ENCODE results near the gene CBLC.
"Not testable (repeated sequence)": the region's sequence is repeated elsewhere in the genome, so short reads cannot be mapped to it uniquely, and the experiment has no call there.

The CBLC gene

DNA sequence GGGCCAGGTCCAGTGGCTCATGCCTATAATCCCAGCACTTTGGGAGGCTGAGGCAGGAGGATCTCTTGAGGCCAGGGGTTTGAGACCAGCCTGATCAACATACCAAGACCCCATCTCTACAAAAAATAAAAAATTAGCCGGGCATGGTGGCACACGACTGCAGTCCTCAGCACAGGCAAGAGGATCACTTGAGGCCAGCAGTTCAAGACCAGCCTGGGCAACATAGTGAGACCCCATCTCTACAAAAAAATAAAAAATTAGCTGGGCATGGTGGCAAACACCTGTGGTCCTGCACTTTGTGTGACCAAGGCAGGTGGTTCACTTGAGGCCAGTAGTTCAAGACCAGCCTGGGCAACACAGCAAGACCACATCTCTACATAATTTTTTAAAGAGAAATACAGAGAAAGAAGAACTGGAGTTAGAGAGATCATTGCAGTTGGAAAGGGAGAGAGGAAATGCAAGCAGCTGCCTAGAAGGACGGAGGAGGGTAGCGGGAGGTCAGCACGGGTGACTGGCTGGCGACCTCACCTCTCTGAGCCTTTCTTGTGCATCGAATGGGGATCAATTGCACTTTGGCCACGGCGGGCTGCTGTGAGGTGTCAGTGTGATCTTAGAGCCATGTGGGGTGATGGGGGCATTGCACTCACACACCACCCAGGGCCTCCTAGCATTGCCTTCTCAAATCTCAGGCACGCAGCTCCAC, 45.1 kb downstream of the CBLC start:
- Mint-ChIP-seq H3K27me3 (peaks cover 11% of the 10 kb centered on the region), H3K4me3 (no peak overlapping the region), H3K9me3 (no peaks in the 10 kb centered on the region), H3K27ac (no peak overlapping the region), H3K36me3 (ENCODE audit: low read depth) (no peaks in the 10 kb centered on the region), H3K4me1 (ENCODE audit: low read depth) (no peaks in the 10 kb centered on the region)
- DNase-seq: no peak

DNA sequence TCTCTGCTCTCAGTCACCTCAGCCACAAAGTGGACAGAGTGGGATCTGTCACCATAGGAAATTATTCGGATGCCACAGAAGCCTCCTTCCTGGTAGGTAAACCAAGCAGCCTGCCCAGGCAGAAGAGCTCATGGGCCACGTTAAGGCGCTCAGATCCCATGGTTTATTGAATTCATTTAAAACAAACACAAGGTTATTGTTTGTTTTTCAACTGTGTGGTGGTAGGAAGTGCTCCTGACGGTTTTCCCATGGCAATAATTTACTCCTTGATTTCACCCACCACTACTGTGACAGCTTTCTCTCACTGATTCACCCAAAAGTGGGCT, 45.6 kb downstream of the CBLC start:
- H3K27me3 Mint-ChIP-seq: peaks cover 11% of the 10 kb centered on the region
- no peak overlapping the region for H3K27ac Mint-ChIP-seq
- no peaks in the 10 kb centered on the region for H3K4me1 Mint-ChIP-seq (ENCODE audit: low read depth)
- no peaks in the 10 kb centered on the region for H3K9me3 Mint-ChIP-seq
- no peak overlapping the region for H3K4me3 Mint-ChIP-seq
- no peaks in the 10 kb centered on the region for H3K36me3 Mint-ChIP-seq (ENCODE audit: low read depth)
- DNase-seq: no peak

DNA sequence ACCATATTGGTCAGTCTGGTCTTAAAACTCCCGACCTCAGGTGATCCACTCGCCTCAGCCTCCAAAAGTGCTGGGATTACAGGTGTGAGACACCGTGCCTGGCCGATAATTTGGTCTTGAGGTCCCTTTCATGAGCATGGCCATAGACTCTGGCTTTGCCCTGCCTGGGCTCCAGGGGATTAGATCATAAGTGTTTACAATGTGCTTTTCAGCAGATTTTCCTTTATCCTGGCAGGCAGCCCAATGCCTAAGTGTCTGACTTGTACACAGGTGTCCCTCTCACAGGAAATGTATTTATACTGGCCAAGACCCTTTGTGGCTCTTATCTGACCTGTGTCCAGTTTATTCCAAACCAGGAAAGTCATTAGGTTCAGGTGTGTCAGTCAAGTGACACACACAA, 47.1 kb downstream of the CBLC start:
- Mint-ChIP-seq H3K9me3 (no peaks in the 10 kb centered on the region), H3K4me3 (no peak overlapping the region), H3K27me3 (peaks cover 11% of the 10 kb centered on the region), H3K4me1 (ENCODE audit: low read depth) (no peaks in the 10 kb centered on the region), H3K27ac (no peak overlapping the region), H3K36me3 (ENCODE audit: low read depth) (no peaks in the 10 kb centered on the region)
- DNase-seq: no peak

DNA sequence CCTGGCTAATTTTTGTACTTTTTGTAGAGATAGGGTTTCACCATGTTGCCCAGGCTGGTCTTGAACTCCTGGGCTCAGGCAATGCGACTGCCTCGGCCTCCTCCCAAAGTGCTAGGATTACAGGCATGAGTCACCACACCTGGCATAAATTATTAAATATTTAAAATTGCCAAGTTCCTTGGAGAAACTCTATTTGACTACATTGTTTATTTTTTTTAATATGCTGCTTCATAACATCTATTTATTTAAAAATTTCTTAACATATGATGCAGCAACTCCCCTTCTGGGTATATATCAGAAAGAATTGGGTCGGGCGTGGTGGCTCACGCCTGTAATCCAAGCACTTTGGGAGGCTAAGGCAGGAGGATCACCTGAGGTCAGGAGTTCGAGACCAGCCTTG, 55.2 kb downstream of the CBLC start:
- not testable (repeated sequence) for DNase-seq

DNA sequence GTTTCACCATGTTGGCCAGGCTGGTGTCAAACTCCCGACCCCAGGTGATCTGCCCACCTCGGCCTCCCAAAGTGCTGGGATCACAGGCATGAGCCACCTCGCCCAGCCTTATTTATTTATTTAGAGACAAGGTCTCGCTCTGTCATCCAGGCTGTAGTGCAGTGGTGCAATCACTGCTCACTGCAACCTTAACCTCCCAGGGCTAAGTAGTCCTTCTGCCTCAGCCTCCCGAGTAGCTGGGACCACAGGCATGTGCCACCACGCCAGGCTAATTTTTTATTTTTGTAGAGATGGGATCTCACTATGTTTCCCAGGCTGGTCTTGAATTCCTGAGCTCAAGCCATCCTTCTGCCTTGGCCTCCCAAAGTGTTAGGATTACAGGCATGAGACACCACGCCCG, 56.7 kb downstream of the CBLC start:
- H3K4me1 Mint-ChIP-seq (ENCODE audit: low read depth); H3K9me3 Mint-ChIP-seq; H3K36me3 Mint-ChIP-seq (ENCODE audit: low read depth); H3K4me3 Mint-ChIP-seq; DNase-seq; H3K27me3 Mint-ChIP-seq; H3K27ac Mint-ChIP-seq: not testable (repeated sequence)

More for the DNA sequence above, 55.2 kb downstream of the CBLC start:
- H3K4me1 Mint-ChIP-seq (ENCODE audit: low read depth); H3K27me3 Mint-ChIP-seq; H3K27ac Mint-ChIP-seq; H3K9me3 Mint-ChIP-seq; H3K4me3 Mint-ChIP-seq; H3K36me3 Mint-ChIP-seq (ENCODE audit: low read depth): not testable (repeated sequence)

DNA sequence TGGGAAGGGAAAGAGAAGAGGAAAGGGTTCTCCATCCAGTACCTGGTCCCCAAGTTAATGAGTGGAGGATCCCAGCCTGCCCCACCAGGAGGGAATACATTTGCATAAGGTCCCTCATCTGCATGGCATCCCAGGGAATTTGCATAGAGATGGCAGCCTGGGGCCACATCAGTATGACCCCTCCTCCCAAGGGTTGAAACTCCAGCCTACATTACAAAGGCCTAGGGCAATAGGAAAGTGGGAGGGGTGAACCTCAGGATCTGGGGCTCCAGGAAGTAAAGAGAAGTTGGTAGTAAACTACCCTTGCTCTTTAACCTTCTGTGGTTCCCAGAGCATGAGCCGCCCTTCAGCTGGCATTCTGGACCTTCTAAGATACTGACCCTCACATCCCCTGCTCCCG, 61.6 kb downstream of the CBLC start:
- Mint-ChIP-seq H3K9me3 (no peaks in the 10 kb centered on the region), H3K27ac (no peak overlapping the region), H3K36me3 (ENCODE audit: low read depth) (no peaks in the 10 kb centered on the region), H3K4me3 (no peak overlapping the region), H3K4me1 (ENCODE audit: low read depth) (peaks cover 5% of the 10 kb centered on the region), H3K27me3 (peaks cover 5% of the 10 kb centered on the region)
- DNase-seq: no peak

DNA sequence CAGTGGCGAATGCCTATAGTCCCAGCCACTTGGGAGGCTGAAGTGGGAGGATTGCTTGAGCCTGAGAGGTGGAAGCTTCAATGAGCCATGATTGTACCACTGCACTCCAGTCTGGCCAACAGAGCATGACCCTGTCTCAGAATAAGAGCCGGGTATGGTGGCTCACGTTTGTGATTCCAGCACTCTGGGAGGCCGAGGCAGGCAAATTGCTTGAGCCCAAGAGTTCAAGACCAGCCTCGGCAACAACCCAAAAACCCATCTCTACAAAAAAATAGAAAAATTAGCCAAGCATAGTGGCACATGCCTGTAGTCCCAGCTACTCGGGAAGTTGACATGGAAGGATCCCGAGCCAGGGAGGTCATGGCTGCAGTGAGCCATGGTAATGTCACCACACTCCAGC, 63.1 kb downstream of the CBLC start:
- Mint-ChIP-seq H3K9me3 (no peaks in the 10 kb centered on the region), H3K27ac (no peak overlapping the region), H3K4me3 (no peak overlapping the region), H3K27me3 (peaks cover 12% of the 10 kb centered on the region), H3K4me1 (ENCODE audit: low read depth) (peaks cover 14% of the 10 kb centered on the region), H3K36me3 (ENCODE audit: low read depth) (no peaks in the 10 kb centered on the region)
- no peak for DNase-seq

DNA sequence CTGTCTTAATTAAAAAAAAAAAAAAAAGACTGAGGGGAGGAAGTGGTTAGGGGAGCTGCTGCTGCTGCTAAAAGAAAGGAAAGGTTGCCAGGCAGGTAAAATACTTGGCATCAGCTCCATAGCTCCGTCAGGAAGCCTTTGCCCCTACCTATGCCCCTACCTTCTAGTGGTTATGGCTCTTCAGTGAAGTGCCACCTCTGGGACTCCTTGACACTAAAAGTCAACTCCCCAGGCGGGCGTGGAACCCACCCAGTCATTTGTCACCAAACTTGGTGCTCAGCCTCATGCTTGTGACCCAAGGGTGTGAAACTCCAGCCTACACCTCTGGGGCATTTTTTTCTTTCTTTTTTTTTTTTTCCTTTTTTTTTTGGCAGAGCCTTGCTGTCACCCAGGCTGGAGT, 63.5 kb downstream of the CBLC start:
- Mint-ChIP-seq H3K27ac (no peak overlapping the region), H3K4me3 (no peak overlapping the region), H3K36me3 (ENCODE audit: low read depth) (no peaks in the 10 kb centered on the region), H3K27me3 (peaks cover 16% of the 10 kb centered on the region), H3K4me1 (ENCODE audit: low read depth) (peaks cover 14% of the 10 kb centered on the region), H3K9me3 (no peaks in the 10 kb centered on the region)
- no peak for DNase-seq

DNA sequence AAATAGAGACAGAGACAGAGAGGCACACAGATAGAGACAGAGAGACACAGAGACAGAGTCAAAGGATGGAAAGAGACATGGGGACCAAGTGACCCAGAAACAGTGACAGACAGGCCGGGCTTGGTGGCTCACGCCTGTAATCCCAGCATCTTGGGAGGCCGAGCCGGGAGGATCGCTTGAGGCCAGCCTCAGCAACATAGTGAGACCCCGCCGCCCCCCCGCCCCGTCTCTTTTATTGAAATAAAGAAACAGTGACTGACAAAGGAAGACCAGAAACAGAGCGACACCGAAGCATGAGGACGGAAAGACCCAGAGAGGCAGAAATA, 67.6 kb downstream of the CBLC start:
- H3K36me3 Mint-ChIP-seq (ENCODE audit: low read depth): no peaks in the 10 kb centered on the region
- peak overlapping the region; percentile 85 for H3K27ac Mint-ChIP-seq
- H3K4me1 Mint-ChIP-seq (ENCODE audit: low read depth): peaks cover 27% of the 10 kb centered on the region
- H3K27me3 Mint-ChIP-seq: peaks cover 34% of the 10 kb centered on the region
- DNase-seq: no peak
- peak overlapping the region; percentile 82 for H3K4me3 Mint-ChIP-seq
- no peaks in the 10 kb centered on the region for H3K9me3 Mint-ChIP-seq

DNA sequence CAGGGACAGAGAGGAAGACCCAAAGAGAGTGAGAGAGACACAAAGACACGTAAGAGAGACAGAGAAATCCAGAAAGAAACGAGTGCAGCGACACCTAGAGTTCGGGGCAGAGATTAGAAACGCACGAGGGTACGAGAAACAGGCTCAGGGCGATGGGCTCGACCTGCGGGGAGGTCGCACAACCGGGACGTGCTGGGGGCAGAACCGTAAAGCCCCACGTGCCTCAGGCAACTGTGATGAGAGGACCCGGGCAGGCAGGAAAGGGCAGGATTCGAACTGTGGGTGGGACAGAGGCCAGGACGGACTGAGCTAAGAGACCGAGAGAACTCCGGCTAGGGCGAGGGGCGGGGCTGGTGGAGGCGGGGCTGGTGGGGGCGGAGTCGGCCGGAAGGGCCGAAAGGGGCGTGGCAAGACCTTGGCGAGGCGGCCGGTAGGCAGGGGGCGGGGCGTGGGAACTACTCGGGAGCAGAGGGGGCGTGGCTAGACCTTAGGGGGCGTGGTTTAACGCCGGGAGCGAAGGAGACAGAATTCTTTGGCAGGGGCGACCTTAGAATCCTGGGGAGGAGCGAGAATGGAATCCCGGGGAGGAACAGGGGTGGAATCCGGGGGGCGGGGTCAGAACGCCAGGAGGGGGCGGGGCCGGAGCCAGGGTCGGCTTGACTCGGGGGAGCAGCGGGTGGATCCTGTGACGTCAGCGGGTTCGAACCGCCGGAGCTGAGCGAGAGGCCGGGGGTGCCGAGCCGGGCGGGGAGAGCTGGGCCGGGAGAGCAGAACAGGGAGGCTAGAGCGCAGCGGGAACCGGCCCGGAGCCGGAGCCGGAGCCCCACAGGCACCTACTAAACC, 68.1 kb downstream of the CBLC start, which contains the start of gene NECTIN2:
TSS of gene NECTIN2 (plus strand) at position 686 of the 843 bp plus-strand sequence. CDS start 229 bp downstream, outside the sequence.
- Mint-ChIP-seq H3K27ac (peak within 1 kb of the TSS; percentile 85), H3K4me1 (ENCODE audit: low read depth) (peaks cover 27% of the 10 kb centered on the region), H3K4me3 (peak within 1 kb of the TSS; percentile 82), H3K27me3 (peaks cover 34% of the 10 kb centered on the region), H3K9me3 (no peaks in the 10 kb centered on the region), H3K36me3 (ENCODE audit: low read depth) (no peaks in the 10 kb centered on the region)
- DNase-seq: peak; percentile 86

DNA sequence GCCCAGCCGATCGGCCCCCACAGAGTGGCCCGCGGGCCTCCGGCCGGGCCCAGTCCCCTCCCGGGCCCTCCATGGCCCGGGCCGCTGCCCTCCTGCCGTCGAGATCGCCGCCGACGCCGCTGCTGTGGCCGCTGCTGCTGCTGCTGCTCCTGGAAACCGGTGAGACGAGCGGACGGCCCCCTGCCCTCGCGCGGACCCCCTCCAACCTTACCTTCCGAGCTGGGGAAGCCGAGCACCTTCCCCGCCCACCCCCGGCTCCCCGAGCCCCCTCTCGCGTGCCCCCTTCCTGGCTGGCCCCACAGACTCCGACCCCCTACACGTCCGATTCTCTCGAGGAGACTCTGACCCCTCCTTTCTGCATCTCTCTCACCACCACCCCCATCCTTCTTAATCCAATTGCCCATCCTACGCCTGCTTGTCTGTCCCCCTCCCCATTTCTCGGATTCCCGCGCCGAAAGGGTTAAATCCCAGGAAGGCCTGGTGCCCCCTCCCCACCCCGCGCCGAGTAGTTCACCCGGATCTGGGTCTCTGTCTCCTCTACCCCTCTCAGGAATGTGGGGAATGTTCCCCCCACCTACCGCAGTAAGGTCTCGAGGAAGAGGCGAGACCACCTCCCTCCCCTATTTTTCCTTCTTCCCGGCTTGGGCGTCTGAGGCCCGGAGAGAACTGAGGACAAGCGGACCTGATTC, 68.9 kb downstream of the CBLC start:
- Mint-ChIP-seq H3K4me1 (ENCODE audit: low read depth) (peaks cover 22% of the 10 kb centered on the region), H3K27ac (peak overlapping the region; percentile 3), H3K36me3 (ENCODE audit: low read depth) (no peaks in the 10 kb centered on the region), H3K27me3 (peaks cover 34% of the 10 kb centered on the region), H3K9me3 (no peaks in the 10 kb centered on the region), H3K4me3 (peak overlapping the region; percentile 82)
- no peak for DNase-seq

DNA sequence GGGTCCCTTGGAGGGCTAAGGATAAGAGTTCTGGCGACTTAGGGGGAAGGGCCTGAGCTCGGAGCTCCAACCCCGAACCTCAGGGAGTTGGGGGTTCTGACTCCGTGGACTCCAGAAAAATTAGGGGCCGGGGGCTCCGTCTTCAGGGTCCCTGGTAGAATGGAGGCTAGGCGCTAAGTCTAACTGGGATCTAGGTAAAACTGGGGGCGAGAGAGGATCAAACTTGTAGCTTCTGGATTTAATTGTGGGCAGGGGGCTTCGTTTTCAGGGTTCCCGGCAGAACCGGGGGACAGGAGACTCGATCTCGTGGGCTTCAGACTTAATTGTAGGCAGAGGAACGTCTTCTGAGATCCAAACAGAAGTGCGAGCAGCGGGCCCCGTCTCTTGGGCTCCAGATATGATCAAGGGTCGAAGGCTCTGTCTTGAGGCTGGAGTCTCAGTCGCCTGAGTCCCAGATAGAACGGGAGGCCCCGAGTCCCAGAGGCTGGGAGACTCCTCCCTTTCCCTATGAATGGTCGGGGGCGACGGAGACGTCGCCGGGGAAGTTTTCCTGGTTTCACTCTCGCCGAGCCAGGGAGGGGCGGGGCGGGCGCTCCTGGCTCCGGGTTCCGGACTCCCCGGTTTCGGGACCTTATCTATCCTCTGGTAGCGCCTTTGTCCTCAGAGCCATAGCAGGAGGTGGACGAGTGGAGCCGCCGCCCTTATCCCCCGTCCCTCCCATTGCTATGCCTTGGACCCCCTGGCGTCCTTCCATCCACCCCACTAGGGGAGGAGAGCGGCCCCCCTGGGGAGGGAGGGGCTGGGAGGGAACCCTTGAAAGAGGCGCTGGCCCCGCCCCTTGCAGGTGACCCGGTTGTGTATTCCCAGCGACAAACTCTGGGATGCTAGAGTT, 69.7 kb downstream of the CBLC start:
- Mint-ChIP-seq H3K4me3 (peak overlapping the region; percentile 55), H3K4me1 (ENCODE audit: low read depth) (peaks cover 22% of the 10 kb centered on the region), H3K27me3 (peaks cover 34% of the 10 kb centered on the region), H3K27ac (peak overlapping the region; percentile 3), H3K9me3 (no peaks in the 10 kb centered on the region), H3K36me3 (ENCODE audit: low read depth) (no peaks in the 10 kb centered on the region)
- DNase-seq: no peak

DNA sequence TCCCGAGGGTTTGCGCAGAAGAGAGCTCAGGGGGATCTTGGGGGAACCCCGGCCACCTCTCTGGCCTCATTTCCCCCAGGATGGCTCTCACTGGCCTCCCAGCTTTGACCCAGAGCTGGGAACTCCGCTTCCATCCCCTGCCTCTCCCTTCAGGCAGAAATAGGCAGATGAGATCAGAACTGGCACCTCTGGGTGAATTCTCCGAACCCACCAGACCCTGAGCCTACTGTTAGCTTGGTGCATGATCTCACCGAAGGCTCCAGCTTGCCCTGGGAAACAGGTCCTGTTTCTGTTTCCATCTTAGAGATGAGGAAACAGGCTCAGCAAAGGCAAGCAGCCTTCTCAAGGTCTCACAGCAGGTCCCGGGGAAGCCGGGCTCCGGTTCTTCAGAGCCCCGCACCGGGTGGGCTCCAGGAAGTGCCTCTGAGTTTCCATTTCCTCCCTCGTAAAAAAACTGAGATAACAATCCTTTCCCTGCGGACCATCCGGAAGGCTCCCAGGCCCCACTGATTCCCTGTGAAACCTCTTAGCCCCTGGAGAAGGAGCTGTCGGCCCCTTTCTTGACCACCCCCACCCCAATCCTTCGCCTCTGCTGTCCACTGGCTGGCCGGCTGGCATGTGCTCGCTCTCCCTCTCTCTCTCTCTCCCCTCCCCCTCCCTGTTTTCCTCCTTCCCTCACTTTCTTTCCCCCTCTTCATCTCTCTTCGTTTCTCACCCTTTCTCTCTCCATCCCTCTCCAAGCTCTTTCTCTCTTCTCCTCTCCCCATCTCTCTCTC, 70.5 kb downstream of the CBLC start:
- DNase-seq: peak; percentile 35
- peaks cover 34% of the 10 kb centered on the region for H3K27me3 Mint-ChIP-seq
- H3K36me3 Mint-ChIP-seq (ENCODE audit: low read depth): no peaks in the 10 kb centered on the region
- H3K9me3 Mint-ChIP-seq: no peaks in the 10 kb centered on the region
- no peak overlapping the region for H3K27ac Mint-ChIP-seq
- peaks cover 22% of the 10 kb centered on the region for H3K4me1 Mint-ChIP-seq (ENCODE audit: low read depth)
- no peak overlapping the region for H3K4me3 Mint-ChIP-seq
